MM.1S (cell line): ENCODE results near the gene CFAP58.

ENCODE experiments used
- DNase-seq: peaks from one replicate; pipeline ENCODE4 v3.0.0-alpha.2; 2015
- H2AFZ ChIP-seq: fragments of 300-600 bp; sonication (generic); 2 replicates; pipeline ENCODE4 v1.6.0; 2016; ENCODE audit warnings: antibody characterized with exemption, low read length
- H3F3A ChIP-seq: fragments of 300-600 bp; sonication (generic); 2 replicates; pipeline ENCODE4 v1.6.1; 2016; ENCODE audit warnings: mild to moderate bottlenecking, antibody characterized with exemption, low read length, moderate library complexity, mixed read lengths; ENCODE audit not compliant: insufficient read depth
- H3K27ac ChIP-seq: fragments of 300-600 bp; sonication (generic); 2 replicates; pipeline ENCODE4 v1.5.1; 2016; ENCODE audit warnings: mild to moderate bottlenecking, low read length
- H3K27me3 ChIP-seq: fragments of 300-600 bp; sonication (generic); replicated peaks from 2 replicates; pipeline ENCODE4 v1.6.0; 2016; ENCODE audit warnings: low read length; ENCODE audit not compliant: insufficient read depth
- H3K36me3 ChIP-seq: fragments of 300-600 bp; sonication (generic); replicated peaks from 2 replicates; pipeline ENCODE4 v1.6.1; 2016; ENCODE audit warnings: mild to moderate bottlenecking, low read length, mixed read lengths; ENCODE audit not compliant: insufficient read depth
- H3K4me1 ChIP-seq: fragments of 300-600 bp; sonication (generic); 2 replicates; pipeline ENCODE4 v1.6.1; 2016; ENCODE audit warnings: low read length, mixed read lengths
- H3K4me2 ChIP-seq: fragments of 300-600 bp; sonication (generic); 2 replicates; pipeline ENCODE4 v1.6.0; 2016; ENCODE audit warnings: low read depth, low read length
- H3K4me3 ChIP-seq: fragments of 300-600 bp; sonication (generic); 2 replicates; pipeline ENCODE4 v1.5.1; 2016; ENCODE audit warnings: low read length, mixed read lengths
- H3K79me2 ChIP-seq: fragments of 300-600 bp; sonication (generic); 2 replicates; pipeline ENCODE4 v1.6.1; 2016; ENCODE audit warnings: mixed run types, low read length, mixed read lengths
- H3K9ac ChIP-seq: fragments of 300-600 bp; sonication (generic); 2 replicates; pipeline ENCODE4 v1.6.1; 2016; ENCODE audit warnings: low read length, mixed read lengths
- H3K9me2 ChIP-seq: fragments of 300-600 bp; sonication (generic); replicated peaks from 2 replicates; pipeline ENCODE4 v1.6.1; 2016; ENCODE audit warnings: mild to moderate bottlenecking, low read length, mixed read lengths; ENCODE audit not compliant: insufficient read depth
- H3K9me3 ChIP-seq: fragments of 300-600 bp; sonication (generic); replicated peaks from 2 replicates; pipeline ENCODE4 v1.6.1; 2016; ENCODE audit warnings: mild to moderate bottlenecking, low read length, mixed read lengths; ENCODE audit not compliant: insufficient read depth
- H4K20me1 ChIP-seq: fragments of 300-600 bp; sonication (generic); 2 replicates; pipeline ENCODE4 v1.6.1; 2016; ENCODE audit warnings: mild to moderate bottlenecking, low read length, moderate library complexity, mixed read lengths; ENCODE audit not compliant: insufficient read depth
- CTCF ChIP-seq: fragments of 300-600 bp; sonication (generic); IDR thresholded peaks from 2 replicates; pipeline ENCODE4 v1.5.1; 2016; ENCODE audit warnings: antibody characterized with exemption, low read length, mixed read lengths
- EZH2 ChIP-seq: fragments of 300-600 bp; sonication (generic); optimal IDR thresholded peaks from 2 replicates; pipeline ENCODE3; 2017; ENCODE audit warnings: low read depth, mild to moderate bottlenecking, antibody characterized with exemption, low read length, mixed read lengths
- EZH2phosphoT487 ChIP-seq: fragments of 300-600 bp; sonication (generic); IDR thresholded peaks from 2 replicates; pipeline ENCODE4 v1.6.1; 2018; ENCODE audit warnings: antibody characterized with exemption, low read length

CFAP58 gene

GRCh38 chr10:104330168-104331110, 23.2 kb upstream of the CFAP58 start:
- Histone ChIP-seq H3K27me3 (no peaks in the 10 kb centered on the region), H3K79me2 (peaks cover 94% of the 10 kb centered on the region), H3K9me2 (no peaks in the 10 kb centered on the region), H2AFZ (no peak overlapping the region), H3F3A (no peaks in the 10 kb centered on the region), H3K4me3 (no peak overlapping the region), H3K9ac (no peak overlapping the region), H3K4me2 (no peak overlapping the region), H3K36me3 (no peaks in the 10 kb centered on the region), H3K4me1 (no peaks in the 10 kb centered on the region), H4K20me1 (no peaks in the 10 kb centered on the region), H3K27ac (no peak overlapping the region), H3K9me3 (no peaks in the 10 kb centered on the region)
- TF ChIP-seq EZH2phosphoT487: no peak
- TF ChIP-seq EZH2: no peak
- no peak for TF ChIP-seq CTCF
- no peak for DNase-seq

- Histone ChIP-seq H3F3A (no peaks in the 10 kb centered on the region), H3K4me3 (no peak overlapping the region), H3K9ac (no peak overlapping the region), H3K4me2 (no peak overlapping the region), H3K79me2 (peaks cover 95% of the 10 kb centered on the region), H3K27ac (no peak overlapping the region), H3K4me1 (no peaks in the 10 kb centered on the region; the same call in 1 of the 2 replicates), H3K27me3 (no peaks in the 10 kb centered on the region), H3K9me2 (no peaks in the 10 kb centered on the region), H4K20me1 (no peaks in the 10 kb centered on the region), H3K36me3 (no peaks in the 10 kb centered on the region), H2AFZ (no peak overlapping the region), H3K9me3 (no peaks in the 10 kb centered on the region)
- no peak for TF ChIP-seq CTCF
- no peak for TF ChIP-seq EZH2phosphoT487
- no peak for TF ChIP-seq EZH2
- no peak for DNase-seq
These were observed 22.3 kb upstream of the CFAP58 start for GRCh38 chr10:104331208-104331838.

GRCh38 chr10:104332243-104333031, 21.2 kb upstream of the CFAP58 start:
- Histone ChIP-seq H4K20me1 (no peaks in the 10 kb centered on the region), H3K9me2 (no peaks in the 10 kb centered on the region), H3K79me2 (peaks cover 96% of the 10 kb centered on the region), H3K4me2 (no peak overlapping the region), H3K9ac (no peak overlapping the region), H3K27ac (no peak overlapping the region), H3K4me1 (no peaks in the 10 kb centered on the region; the same call in 1 of the 2 replicates), H3F3A (peaks cover 9% of the 10 kb centered on the region), H3K4me3 (no peak overlapping the region), H3K36me3 (no peaks in the 10 kb centered on the region), H3K9me3 (no peaks in the 10 kb centered on the region), H3K27me3 (no peaks in the 10 kb centered on the region), H2AFZ (no peak overlapping the region)
- DNase-seq: no peak
- TF ChIP-seq EZH2phosphoT487: no peak
- TF ChIP-seq EZH2: no peak
- TF ChIP-seq CTCF: no peak
